HepG2 (cell line): ENCODE data around the gene TCF23. TPM values are rescaled to one million over a fixed set of nuclear protein-coding genes. Genes with fewer than 3 reads are reported as not detected.

ENCODE experiments used
- AHR ChIP-seq: IDR thresholded peaks from 2 replicates; pipeline ENCODE4 v1.6.1; 2018; ENCODE audit warnings: missing genetic modification reagents, missing compliant biosample characterization
- ARID4A ChIP-seq: sonication (generic); formaldehyde crosslinking; IDR thresholded peaks from 2 replicates; pipeline ENCODE4 v1.5.0; 2020; ENCODE audit warnings: mild to moderate bottlenecking, missing genetic modification reagents, borderline replicate concordance
- FOXP1 ChIP-seq, 2 experiments: fragments of 450-650 bp in 1 of 2; IDR thresholded peaks; 2 replicates each; pipeline ENCODE4 v1.6.1; 2017 to 2018; ENCODE audit warnings: antibody characterized with exemption in 1 of 2
- HCFC1 ChIP-seq: fragments of 150-350 bp; IDR thresholded peaks from 2 replicates; pipeline ENCODE4 v1.6.1; 2014; ENCODE audit warnings: low read depth, low read length
- IRX3 ChIP-seq: sonication (generic); formaldehyde crosslinking; IDR thresholded peaks from 2 replicates; pipeline ENCODE4 v1.8.1; 2023; ENCODE audit warnings: mild to moderate bottlenecking, low read depth, missing genetic modification reagents, borderline replicate concordance
- MAFF ChIP-seq: IDR thresholded peaks from 2 replicates; pipeline ENCODE4 v1.6.1; 2011; ENCODE audit warnings: low read depth, low read length, improper control_type of control experiment
- NR2C2 ChIP-seq: sonication (generic); formaldehyde crosslinking; IDR thresholded peaks from 2 replicates; pipeline ENCODE4 v1.4.0; 2020; ENCODE audit warnings: missing genetic modification reagents, mild to moderate bottlenecking, moderate library complexity, borderline replicate concordance
- TMF1 ChIP-seq: sonication (generic); formaldehyde crosslinking; IDR thresholded peaks from 2 replicates; pipeline ENCODE4 v1.8.1; 2022; ENCODE audit warnings: low read depth, missing genetic modification reagents
- YEATS2 ChIP-seq: sonication (generic); formaldehyde crosslinking; IDR thresholded peaks from 2 replicates; pipeline ENCODE4 v1.4.0; 2020; ENCODE audit warnings: missing genetic modification reagents, borderline replicate concordance
- ZBTB44 ChIP-seq: sonication (generic); formaldehyde crosslinking; IDR thresholded peaks from 2 replicates; pipeline ENCODE4 v1.4.0; 2020; ENCODE audit warnings: missing genetic modification reagents
- ZC3H13 ChIP-seq: sonication (generic); formaldehyde crosslinking; IDR thresholded peaks from 2 replicates; pipeline ENCODE4 v1.8.1; 2023; ENCODE audit warnings: mild to moderate bottlenecking, missing genetic modification reagents, moderate library complexity
- ZFP90 ChIP-seq: sonication (generic); formaldehyde crosslinking; IDR thresholded peaks from 2 replicates; pipeline ENCODE4 v1.8.0; 2022; ENCODE audit warnings: missing genetic modification reagents, mild to moderate bottlenecking, inconsistent platforms, borderline replicate concordance
- ZMYM4 ChIP-seq: sonication (generic); formaldehyde crosslinking; IDR thresholded peaks from 2 replicates; pipeline ENCODE4 v1.8.1; 2023; ENCODE audit warnings: mild to moderate bottlenecking, missing genetic modification reagents
- ZNF232 ChIP-seq: sonication (generic); formaldehyde crosslinking; IDR thresholded peaks from 2 replicates; pipeline ENCODE4 v1.4.0; 2020; ENCODE audit warnings: missing genetic modification reagents, borderline replicate concordance
- ZNF296 ChIP-seq: sonication (generic); formaldehyde crosslinking; conservative IDR thresholded peaks from 2 replicates; pipeline ENCODE4 v1.5.0; 2020; ENCODE audit warnings: mild to moderate bottlenecking, missing genetic modification reagents
- ZNF558 ChIP-seq: sonication (generic); formaldehyde crosslinking; IDR thresholded peaks from 2 replicates; pipeline ENCODE4 v1.9.0; 2022; ENCODE audit warnings: mild to moderate bottlenecking, missing genetic modification reagents, borderline replicate concordance
- polyA plus RNA-seq, 8 experiments: library from polyadenylated mRNA; depleted of rRNA in 3 of 8; stranded (reverse) in 7 of 8; unstranded in 1 of 8; fragments of >200 nt; fragmentation: Illumina TruSeq in 4 of 8; extraction: Trizol in 4 of 8; gene quantifications; 2 replicates each; pipeline versions ENCODE4 v1.2.1 to v1.2.3, GENCODE V29; 2011 to 2016; ENCODE audit warnings: low read depth in 4 of 8, missing spikeins in 1 of 8, mixed read lengths in 1 of 8; ENCODE audit not compliant: insufficient read depth in 1 of 8
- total RNA-seq, 5 experiments: library from RNA; depleted of rRNA; stranded (reverse); fragments of >200 nt; fragmentation: Illumina TruSeq; extraction: Trizol; gene quantifications; 2 replicates each; pipeline ENCODE4 v1.2.3, GENCODE V29; 2016; ENCODE audit warnings: low read depth in 1 of 5
- TF ChIP-seq, protein P1 (sequence below): sonication (generic); formaldehyde crosslinking; IDR thresholded peaks from 2 replicates; pipeline ENCODE4 v1.4.0; 2020; ENCODE audit warnings: missing genetic modification reagents
- TF ChIP-seq, protein P2 (sequence below), 2 experiments: fragments of 450-650 bp in 1 of 2; sonication (generic) in 1 of 2; formaldehyde crosslinking; IDR thresholded peaks; 2 replicates each; pipeline versions ENCODE4 v1.5.0 to v1.8.0; 2020 to 2022; ENCODE audit warnings: mild to moderate bottlenecking in 1 of 2, missing genetic modification reagents in 1 of 2

Gene TCF23
- total and polyA plus RNA-seq, 2 of the 13 experiments (the other 11 are each of a cell fraction or from before 2014, with no cell fraction given): 0.02 to 1.4 TPM

DNA sequence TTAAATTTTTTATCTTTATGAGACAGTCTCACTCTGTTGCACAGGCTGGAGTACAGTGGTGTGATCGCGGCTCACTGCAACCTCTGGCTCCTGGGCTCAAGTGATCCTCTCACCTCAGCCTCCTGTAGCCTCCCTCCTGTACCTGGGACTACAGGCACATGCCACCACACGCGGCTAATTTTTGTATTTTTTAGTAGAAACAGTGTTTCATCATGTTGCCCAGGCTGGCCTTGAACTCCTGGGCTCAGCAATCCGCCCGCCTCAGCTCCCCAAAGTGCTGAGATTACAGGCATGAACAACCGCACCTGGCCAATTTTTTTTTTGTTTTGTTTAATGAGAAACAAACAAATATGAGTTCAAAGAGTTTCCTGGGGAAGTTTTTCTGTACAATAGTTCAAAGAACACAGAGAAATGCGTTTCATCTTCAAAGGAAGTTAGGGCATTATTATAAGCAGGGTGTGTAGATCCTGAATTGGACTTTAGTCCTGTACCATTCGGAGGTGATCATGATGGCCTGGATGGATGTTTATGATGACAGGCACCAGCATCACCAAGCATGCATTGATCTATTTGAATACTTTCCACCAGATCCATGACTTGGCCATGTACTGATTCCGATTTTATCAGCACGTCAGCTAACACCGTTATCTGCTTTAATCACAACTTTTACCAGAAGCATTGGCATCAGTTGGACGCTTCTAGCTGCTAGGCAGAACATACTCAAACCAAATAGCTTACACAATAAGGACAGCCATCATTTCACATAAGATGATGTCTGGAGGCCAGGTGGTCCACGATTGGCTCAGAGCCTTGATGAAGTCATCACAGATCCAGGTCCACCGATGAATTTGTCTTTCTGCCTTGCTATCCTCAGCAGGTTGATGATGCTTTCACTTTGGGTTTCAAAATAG lies 28.9 kb downstream of the TCF23 start (continued):
- TF ChIP-seq, protein P1, sequence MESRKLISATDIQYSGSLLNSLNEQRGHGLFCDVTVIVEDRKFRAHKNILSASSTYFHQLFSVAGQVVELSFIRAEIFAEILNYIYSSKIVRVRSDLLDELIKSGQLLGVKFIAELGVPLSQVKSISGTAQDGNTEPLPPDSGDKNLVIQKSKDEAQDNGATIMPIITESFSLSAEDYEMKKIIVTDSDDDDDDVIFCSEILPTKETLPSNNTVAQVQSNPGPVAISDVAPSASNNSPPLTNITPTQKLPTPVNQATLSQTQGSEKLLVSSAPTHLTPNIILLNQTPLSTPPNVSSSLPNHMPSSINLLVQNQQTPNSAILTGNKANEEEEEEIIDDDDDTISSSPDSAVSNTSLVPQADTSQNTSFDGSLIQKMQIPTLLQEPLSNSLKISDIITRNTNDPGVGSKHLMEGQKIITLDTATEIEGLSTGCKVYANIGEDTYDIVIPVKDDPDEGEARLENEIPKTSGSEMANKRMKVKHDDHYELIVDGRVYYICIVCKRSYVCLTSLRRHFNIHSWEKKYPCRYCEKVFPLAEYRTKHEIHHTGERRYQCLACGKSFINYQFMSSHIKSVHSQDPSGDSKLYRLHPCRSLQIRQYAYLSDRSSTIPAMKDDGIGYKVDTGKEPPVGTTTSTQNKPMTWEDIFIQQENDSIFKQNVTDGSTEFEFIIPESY (CRISPR knock-in tag): peak; percentile 68
- TF ChIP-seq ZNF232 (CRISPR knock-in tag): peak; percentile 75; the same call in 1 of the 2 replicates
- TF ChIP-seq AHR (CRISPR knock-in tag): no peak
- TF ChIP-seq MAFF: peak; percentile 57
- TF ChIP-seq, protein P2, sequence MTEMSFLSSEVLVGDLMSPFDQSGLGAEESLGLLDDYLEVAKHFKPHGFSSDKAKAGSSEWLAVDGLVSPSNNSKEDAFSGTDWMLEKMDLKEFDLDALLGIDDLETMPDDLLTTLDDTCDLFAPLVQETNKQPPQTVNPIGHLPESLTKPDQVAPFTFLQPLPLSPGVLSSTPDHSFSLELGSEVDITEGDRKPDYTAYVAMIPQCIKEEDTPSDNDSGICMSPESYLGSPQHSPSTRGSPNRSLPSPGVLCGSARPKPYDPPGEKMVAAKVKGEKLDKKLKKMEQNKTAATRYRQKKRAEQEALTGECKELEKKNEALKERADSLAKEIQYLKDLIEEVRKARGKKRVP (CRISPR knock-in tag; IDR thresholded peaks at IDR 0.05): peak; percentile 28 to 99; a peak in 2 of 4 replicates
- peak; percentile 78; the same call in 1 of the 2 replicates for TF ChIP-seq ZNF558 (CRISPR knock-in tag)
- TF ChIP-seq ZNF296 (CRISPR knock-in tag): no peak
- peak; percentile 88 for TF ChIP-seq NR2C2 (CRISPR knock-in tag)
- 0 out of 2 replicates have a peak, but pooled peaks have one; percentile 19 for TF ChIP-seq HCFC1
- no peak for TF ChIP-seq IRX3 (CRISPR knock-in tag)
- peak; percentile 79 for TF ChIP-seq ZC3H13
- peak; percentile 97 for TF ChIP-seq FOXP1 (IDR thresholded peaks at IDR 0.05)
- peak; percentile 100 for TF ChIP-seq FOXP1 (CRISPR knock-in tag; IDR thresholded peaks at IDR 0.05)
- peak; percentile 52; the same call in 1 of the 2 replicates for TF ChIP-seq ARID4A
- no peak for TF ChIP-seq TMF1 (CRISPR knock-in tag)
- TF ChIP-seq YEATS2 (CRISPR knock-in tag): 0 out of 2 replicates have a peak, but pooled peaks have one; percentile 25
- no peak for TF ChIP-seq ZBTB44 (CRISPR knock-in tag)
- TF ChIP-seq ZMYM4 (CRISPR knock-in tag): peak; percentile 51; the same call in 1 of the 2 replicates
- peak; percentile 67; the same call in 1 of the 2 replicates for TF ChIP-seq ZFP90 (CRISPR knock-in tag)
